ENCODE results near the gene CAMTA1.

DNA sequence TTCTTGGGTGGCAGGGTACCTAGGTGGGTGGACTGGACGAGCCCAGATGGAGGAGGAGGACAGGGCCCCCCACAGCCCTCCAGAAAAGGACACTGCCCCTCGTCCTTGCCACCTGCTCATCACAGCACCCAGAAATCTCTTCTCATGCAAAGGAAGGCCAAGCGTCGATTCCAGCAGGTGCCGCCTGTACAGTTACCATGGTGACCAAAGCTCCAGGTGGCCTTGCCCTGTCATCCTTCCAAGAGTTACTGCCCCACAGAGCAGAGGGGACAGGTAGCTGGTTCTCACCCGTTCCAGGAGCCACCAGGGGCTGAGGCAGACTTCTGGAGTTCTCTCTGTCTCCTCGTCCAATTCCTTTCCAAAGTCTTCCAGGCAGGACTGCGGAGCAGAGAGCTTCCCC is 865.9 kb downstream of the CAMTA1 start:
- TF ChIP-seq FOXM1 (IDR thresholded peaks at IDR 0.05; ENCODE audit: low read depth) (no peak), FOXM1 (CRISPR knock-in tag; IDR thresholded peaks at IDR 0.05; ENCODE audit: low read depth) (no peak), EZH2 (IDR thresholded peaks at IDR 0.05; ENCODE audit: borderline replicate concordance, low read depth, low read length) (no peak), NR2C1 (IDR thresholded peaks at IDR 0.05) (no peak), NR2C1 (tag; IDR thresholded peaks at IDR 0.05) (no peak)
